Cardiac muscle cell (in vitro differentiated cells and primary cell): ENCODE results near the gene TRAF7. TPM values are rescaled to one million over a fixed set of nuclear protein-coding genes. Genes with fewer than 3 reads are reported as not detected.

Experiments
- DNase-seq, 2 donors: peaks; one replicate each; pipeline versions ENCODE4 v3.0.0 to v3.0.0-alpha.2; 2010 to 2017; ENCODE audit warnings: low read depth in 1 of 2, low spot score in 1 of 2
- H3K27ac ChIP-seq: fragments of 200-600 bp; sonication (generic); 2 replicates; pipeline ENCODE4 v1.5.1; 2016
- H3K27me3 ChIP-seq: fragments of 200-600 bp; sonication (generic); 2 replicates; pipeline ENCODE4 v1.6.0; 2016; ENCODE audit warnings: control low read depth
- H3K36me3 ChIP-seq: fragments of 200-600 bp; sonication (generic); 2 replicates; pipeline ENCODE4 v1.5.1; 2016; ENCODE audit warnings: control low read depth
- H3K4me1 ChIP-seq: fragments of 200-600 bp; sonication (generic); 2 replicates; pipeline ENCODE4 v1.8.1; 2017; ENCODE audit warnings: low read depth, mild to moderate bottlenecking, mixed run types
- H3K4me3 ChIP-seq: fragments of 200-600 bp; sonication (generic); 2 replicates; pipeline ENCODE4 v1.5.1; 2016; ENCODE audit warnings: mild to moderate bottlenecking
- H3K9me3 ChIP-seq: fragments of 200-600 bp; sonication (generic); 2 replicates; pipeline ENCODE4 v1.5.1; 2017; ENCODE audit warnings: low read depth, mild to moderate bottlenecking, control low read depth
- polyA plus RNA-seq: library from polyadenylated mRNA; unstranded; fragments of >200 nt; fragmentation: Nextera tagmentation; extraction: Ambion mirVana; gene quantifications from 2 replicates; pipeline ENCODE4 v1.2.1, GENCODE V29; 2016
- total RNA-seq: library from RNA; depleted of rRNA; stranded (reverse); fragments of >200 nt; gene quantifications from 2 replicates; pipeline ENCODE4 v1.2.3, GENCODE V29; 2016
- TF ChIP-seq, protein P1 (sequence below): IDR thresholded peaks from 2 replicates; pipeline ENCODE4 v1.5.1; 2012; ENCODE audit warnings: low read depth, mild to moderate bottlenecking, low read length

The TRAF7 gene
- total and polyA plus RNA-seq, 2 experiments from 2014 or later, result 37.4 to 67.5 TPM

DNA sequence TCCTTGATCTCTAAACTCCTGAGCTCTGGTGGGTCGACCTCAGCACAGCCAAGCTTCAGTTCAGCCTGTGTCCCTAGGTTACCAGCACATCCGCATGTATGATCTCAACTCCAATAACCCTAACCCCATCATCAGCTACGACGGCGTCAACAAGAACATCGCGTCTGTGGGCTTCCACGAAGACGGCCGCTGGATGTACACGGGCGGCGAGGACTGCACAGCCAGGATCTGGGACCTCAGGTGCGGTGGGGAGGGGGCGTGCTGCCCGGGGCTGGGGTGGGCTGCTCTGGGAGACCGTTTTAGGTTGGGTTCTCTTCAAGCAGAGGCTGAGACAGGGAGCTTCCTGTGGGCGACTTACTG is 50.8 kb downstream of the TRAF7 start:
- Histone ChIP-seq H3K4me3 (peak overlapping the region; percentile 75), H3K36me3 (peaks cover 5% of the 10 kb centered on the region), H3K9me3 (no peaks in the 10 kb centered on the region), H3K27ac (no peak overlapping the region), H3K27me3 (no peaks in the 10 kb centered on the region), H3K4me1 (peaks cover 19% of the 10 kb centered on the region)
- TF ChIP-seq, protein P1, sequence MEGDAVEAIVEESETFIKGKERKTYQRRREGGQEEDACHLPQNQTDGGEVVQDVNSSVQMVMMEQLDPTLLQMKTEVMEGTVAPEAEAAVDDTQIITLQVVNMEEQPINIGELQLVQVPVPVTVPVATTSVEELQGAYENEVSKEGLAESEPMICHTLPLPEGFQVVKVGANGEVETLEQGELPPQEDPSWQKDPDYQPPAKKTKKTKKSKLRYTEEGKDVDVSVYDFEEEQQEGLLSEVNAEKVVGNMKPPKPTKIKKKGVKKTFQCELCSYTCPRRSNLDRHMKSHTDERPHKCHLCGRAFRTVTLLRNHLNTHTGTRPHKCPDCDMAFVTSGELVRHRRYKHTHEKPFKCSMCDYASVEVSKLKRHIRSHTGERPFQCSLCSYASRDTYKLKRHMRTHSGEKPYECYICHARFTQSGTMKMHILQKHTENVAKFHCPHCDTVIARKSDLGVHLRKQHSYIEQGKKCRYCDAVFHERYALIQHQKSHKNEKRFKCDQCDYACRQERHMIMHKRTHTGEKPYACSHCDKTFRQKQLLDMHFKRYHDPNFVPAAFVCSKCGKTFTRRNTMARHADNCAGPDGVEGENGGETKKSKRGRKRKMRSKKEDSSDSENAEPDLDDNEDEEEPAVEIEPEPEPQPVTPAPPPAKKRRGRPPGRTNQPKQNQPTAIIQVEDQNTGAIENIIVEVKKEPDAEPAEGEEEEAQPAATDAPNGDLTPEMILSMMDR, result no peak
- DNase-seq, result no peak

DNA sequence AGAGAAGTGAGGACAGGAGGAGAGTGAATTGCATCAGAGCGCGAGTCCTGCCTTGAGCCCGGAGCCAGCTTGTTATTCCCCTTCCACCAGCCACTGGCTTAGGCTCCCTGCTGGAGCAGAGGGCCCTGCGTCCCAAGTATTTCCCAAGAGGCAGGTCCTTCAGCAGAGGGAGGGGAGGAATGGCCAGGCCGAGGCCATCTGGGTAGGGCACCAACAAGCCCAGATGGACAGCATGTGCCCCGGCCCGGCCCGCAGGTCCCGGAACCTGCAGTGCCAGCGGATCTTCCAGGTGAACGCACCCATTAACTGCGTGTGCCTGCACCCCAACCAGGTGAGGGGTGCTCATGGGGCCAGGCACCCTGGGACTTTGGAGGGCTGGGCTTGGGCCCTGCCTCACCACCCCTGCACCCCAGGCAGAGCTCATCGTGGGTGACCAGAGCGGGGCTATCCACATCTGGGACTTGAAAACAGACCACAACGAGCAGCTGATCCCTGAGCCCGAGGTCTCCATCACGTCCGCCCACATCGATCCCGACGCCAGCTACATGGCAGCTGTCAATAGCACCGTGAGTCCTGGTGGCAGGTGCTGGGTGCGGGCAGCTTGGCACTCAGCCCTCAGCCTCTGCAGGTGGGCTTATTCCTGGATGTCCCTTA is 51.3 kb downstream of the TRAF7 start:
- TF ChIP-seq, protein P1, result no peak
- Histone ChIP-seq H3K4me3 (no peak overlapping the region), H3K9me3 (no peaks in the 10 kb centered on the region), H3K27me3 (no peaks in the 10 kb centered on the region), H3K4me1 (peaks cover 19% of the 10 kb centered on the region), H3K27ac (no peak overlapping the region), H3K36me3 (peaks cover 5% of the 10 kb centered on the region)
- peak in 1 of 2 donors; percentile 27 for DNase-seq

DNA sequence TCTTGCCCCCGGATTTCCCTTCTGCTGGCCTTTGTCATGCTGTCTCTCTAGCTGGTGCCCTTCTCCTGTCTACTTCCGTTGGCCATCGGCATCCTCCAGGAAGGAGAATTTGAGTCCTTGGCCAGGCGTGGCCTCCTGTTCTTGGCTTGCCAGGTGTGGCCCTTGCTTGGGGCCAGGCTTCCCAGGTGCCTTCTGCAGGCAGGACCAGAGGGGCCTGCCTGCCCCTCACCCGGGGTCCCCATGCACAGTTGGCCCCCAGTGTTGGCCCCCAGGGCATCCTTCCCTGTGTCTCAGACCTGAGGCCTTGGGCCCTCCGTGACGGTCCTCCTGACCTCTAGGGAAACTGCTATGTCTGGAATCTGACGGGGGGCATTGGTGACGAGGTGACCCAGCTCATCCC is 52.3 kb downstream of the TRAF7 start:
- Histone ChIP-seq H3K27ac (no peak overlapping the region), H3K4me1 (peaks cover 19% of the 10 kb centered on the region), H3K36me3 (peaks cover 5% of the 10 kb centered on the region), H3K9me3 (no peaks in the 10 kb centered on the region), H3K27me3 (no peaks in the 10 kb centered on the region), H3K4me3 (no peak overlapping the region)
- TF ChIP-seq, protein P1, result no peak
- no peak for DNase-seq

DNA sequence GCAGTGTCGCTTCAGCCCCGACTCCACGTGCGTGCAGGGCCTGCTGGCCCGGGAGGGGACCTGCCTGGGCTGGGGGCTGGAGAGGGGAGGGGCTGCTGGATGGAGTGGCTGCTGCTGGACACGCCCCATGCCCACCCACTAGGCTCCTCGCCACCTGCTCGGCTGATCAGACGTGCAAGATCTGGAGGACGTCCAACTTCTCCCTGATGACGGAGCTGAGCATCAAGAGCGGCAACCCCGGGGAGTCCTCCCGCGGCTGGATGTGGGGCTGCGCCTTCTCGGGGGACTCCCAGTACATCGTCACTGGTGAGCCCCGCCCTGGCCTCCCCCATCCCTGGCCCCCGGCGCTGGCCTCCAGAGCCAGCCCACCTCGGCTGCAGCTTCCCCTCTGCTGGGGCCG is 52.7 kb downstream of the TRAF7 start:
- TF ChIP-seq, protein P1, result no peak
- Histone ChIP-seq H3K4me1 (peaks cover 23% of the 10 kb centered on the region), H3K4me3 (no peak overlapping the region), H3K9me3 (no peaks in the 10 kb centered on the region), H3K27me3 (no peaks in the 10 kb centered on the region), H3K27ac (no peak overlapping the region), H3K36me3 (peaks cover 5% of the 10 kb centered on the region)
- no peak for DNase-seq

DNA sequence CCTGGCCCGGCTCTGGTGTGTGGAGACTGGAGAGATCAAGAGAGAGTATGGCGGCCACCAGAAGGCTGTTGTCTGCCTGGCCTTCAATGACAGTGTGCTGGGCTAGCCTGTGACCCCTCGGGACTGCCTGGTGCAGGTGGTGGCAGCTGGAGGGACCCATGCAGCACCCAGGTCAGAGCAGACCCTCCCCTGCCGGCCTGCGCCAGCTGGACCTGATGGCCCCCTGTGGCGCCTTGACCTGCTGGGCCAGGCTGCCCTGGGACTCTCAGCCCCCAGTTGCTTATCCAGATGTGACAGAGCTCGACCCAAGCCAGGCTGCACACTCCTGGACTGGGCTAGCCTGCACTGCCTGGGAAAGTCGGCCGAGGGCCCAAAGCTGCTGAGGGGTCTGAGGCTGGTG is 53.2 kb downstream of the TRAF7 start:
- H3K4me3 ChIP-seq, result no peak overlapping the region

More for the DNA sequence above, 53.2 kb downstream of the TRAF7 start:
- DNase-seq, result no peak
- Histone ChIP-seq H3K36me3 (peaks cover 5% of the 10 kb centered on the region), H3K27me3 (no peaks in the 10 kb centered on the region), H3K4me1 (peaks cover 26% of the 10 kb centered on the region), H3K9me3 (no peaks in the 10 kb centered on the region), H3K27ac (no peak overlapping the region)
- TF ChIP-seq, protein P1, result no peak
